SK-N-SH (cell line): ENCODE measurements around the gene PTCHD4. TPM values are rescaled to one million over a fixed set of nuclear protein-coding genes. Genes with fewer than 3 reads are reported as not detected.
A peak's percentile ranks its signal among the peaks of the same experiment; 100 is the strongest.

Experiments used
- CTCF ChIA-PET: fragments of 300-600, 350-600 bp; formaldehyde crosslinking; extraction: SDS; loops from one replicate; lab custom pipeline; 2021; lab: Yijun Ruan, JAX
- POLR2A ChIA-PET: fragments of 350-600 bp; sonication (Branson Sonifier 250); formaldehyde crosslinking; extraction: SDS; loops from one replicate; lab custom pipeline; 2020; ENCODE audit warnings: antibody characterized with exemption, inconsistent platforms; lab: Yijun Ruan, JAX
- DNase-seq: peaks from one replicate; pipeline ENCODE4 v3.0.0; 2012
- H2AFZ ChIP-seq: fragments of 200-600 bp; sonication (generic); 2 replicates; pipeline ENCODE4 v1.8.1; 2016; ENCODE audit warnings: antibody characterized with exemption, mild to moderate bottlenecking, low read depth
- H3F3A ChIP-seq: fragments of 200-600 bp; sonication (generic); replicated peaks from 2 replicates; pipeline ENCODE3; 2016; ENCODE audit warnings: antibody characterized with exemption, mild to moderate bottlenecking; ENCODE audit not compliant: insufficient read depth
- H3K27ac ChIP-seq, 2 experiments: fragments of 200-500 bp in 1 of 2; fragments of 200-600 bp in 1 of 2; sonication (Bioruptor generic) in 1 of 2; sonication (generic), shearing (Covaris generic) in 1 of 2; 2 replicates each; pipeline versions ENCODE4 v1.5.1 to v1.6.1; 2014 to 2016; ENCODE audit warnings: low read depth in 2 of 2, inconsistent platforms in 1 of 2, low read length in 1 of 2, mild to moderate bottlenecking in 1 of 2, mixed read lengths in 1 of 2
- H3K27me3 ChIP-seq: fragments of 200-600 bp; sonication (generic), shearing (Covaris generic); 2 replicates; pipeline ENCODE4 v1.6.1; 2016; ENCODE audit warnings: mixed run types; ENCODE audit not compliant: insufficient read depth
- H3K36me3 ChIP-seq, 2 experiments: fragments of 200-500 bp in 1 of 2; fragments of 200-600 bp in 1 of 2; sonication (Bioruptor generic) in 1 of 2; sonication (generic) in 1 of 2; replicated peaks in 1 of 2; 2 replicates each; pipeline versions ENCODE3 to v1.5.1; 2014 to 2016; ENCODE audit warnings: low read length in 1 of 2, mild to moderate bottlenecking in 1 of 2; ENCODE audit not compliant: insufficient read depth in 2 of 2, control insufficient read depth in 1 of 2
- H3K4me1 ChIP-seq, 2 experiments: fragments of 200-500 bp in 1 of 2; fragments of 200-600 bp in 1 of 2; sonication (Bioruptor generic) in 1 of 2; sonication (generic), shearing (Covaris generic) in 1 of 2; 2 replicates each; pipeline versions ENCODE4 v1.5.1 to v1.6.1; 2014 to 2016; ENCODE audit warnings: low read depth in 1 of 2, low read length in 1 of 2, mixed run types in 1 of 2; ENCODE audit not compliant: insufficient read depth in 2 of 2, control insufficient read depth in 1 of 2
- H3K4me2 ChIP-seq: fragments of 200-600 bp; sonication (generic), shearing (Covaris generic); 2 replicates; pipeline ENCODE4 v1.6.1; 2017; ENCODE audit warnings: mixed run types
- H3K4me3 ChIP-seq, 2 experiments: fragments of 200-500 bp in 1 of 2; fragments of 200-600 bp in 1 of 2; sonication (Bioruptor generic) in 1 of 2; sonication (generic), shearing (Covaris generic) in 1 of 2; 2 replicates each; pipeline versions ENCODE4 v1.5.1 to v1.8.1; 2014 to 2016; ENCODE audit warnings: low read depth in 2 of 2, inconsistent platforms in 1 of 2, low read length in 1 of 2, mild to moderate bottlenecking in 1 of 2, mixed read lengths in 1 of 2, moderate library complexity in 1 of 2
- H3K79me2 ChIP-seq: fragments of 200-600 bp; sonication (generic); 2 replicates; pipeline ENCODE4 v1.8.1; 2017; ENCODE audit warnings: mild to moderate bottlenecking; ENCODE audit not compliant: insufficient read depth
- H3K9ac ChIP-seq: fragments of 200-600 bp; sonication (generic); 2 replicates; pipeline ENCODE4 v1.6.1; 2017; ENCODE audit warnings: mixed run types
- H3K9me2 ChIP-seq: fragments of 200-600 bp; sonication (generic); 2 replicates; pipeline ENCODE4 v1.6.1; 2017; ENCODE audit warnings: mixed run types
- H3K9me3 ChIP-seq: fragments of 200-600 bp; sonication (generic); 2 replicates; pipeline ENCODE4 v1.6.1; 2017; ENCODE audit warnings: mixed run types, mild to moderate bottlenecking, moderate library complexity
- H4K20me1 ChIP-seq: fragments of 200-600 bp; sonication (generic); 2 replicates; pipeline ENCODE4 v1.6.1; 2017; ENCODE audit warnings: mild to moderate bottlenecking, mixed run types; ENCODE audit not compliant: insufficient read depth
- FOSL2 ChIP-seq: IDR thresholded peaks from 2 replicates; pipeline ENCODE4 v1.4.0; 2012; ENCODE audit warnings: low read depth, mild to moderate bottlenecking, moderate library complexity, borderline replicate concordance
- FOXJ3 ChIP-seq: sonication (generic); formaldehyde crosslinking; IDR thresholded peaks from 2 replicates; pipeline ENCODE4 v1.5.1; 2020; ENCODE audit warnings: mild to moderate bottlenecking, missing genetic modification reagents
- JUND ChIP-seq: IDR thresholded peaks from 2 replicates; pipeline ENCODE4 v1.4.0; 2012
- PBX3 ChIP-seq: IDR thresholded peaks from 2 replicates; pipeline ENCODE4; 2012
- RFX5 ChIP-seq: IDR thresholded peaks from 2 replicates; pipeline ENCODE4 v1.6.1; 2012; ENCODE audit warnings: mild to moderate bottlenecking, improper control_type of control experiment, low read length
- TAF1 ChIP-seq: IDR thresholded peaks from 2 replicates; pipeline ENCODE4 v1.6.1; 2012; ENCODE audit warnings: low read depth, mild to moderate bottlenecking, low read length, moderate library complexity, borderline replicate concordance
- YY1 ChIP-seq: IDR thresholded peaks from 2 replicates; pipeline ENCODE4 v1.4.0; 2012; ENCODE audit warnings: low read depth, mild to moderate bottlenecking
- WGBS: methylation state at CpG from one replicate; pipeline ENCODE4 v1.1.6; 2017; ENCODE audit warnings: low lambda C conversion rate; 5-methylcytosine and 5-hydroxymethylcytosine counted together
- polyA plus RNA-seq, 3 experiments: library from polyadenylated mRNA; depleted of rRNA; stranded (reverse); fragments of >200 nt; gene quantifications; 2 replicates each; pipeline ENCODE4 v1.2.3, GENCODE V29; 2012

The PTCHD4 gene
- polyA plus RNA-seq, 1 of the 3 experiments (the other 2 are of a cell fraction): 4.0 TPM

- no peak for TF ChIP-seq YY1
- no peak for TF ChIP-seq RFX5
- TF ChIP-seq FOSL2: peak; percentile 53; the same call in 1 of the 2 replicates
- TF ChIP-seq FOXJ3 (CRISPR knock-in tag): no peak
- no peak for TF ChIP-seq TAF1
- no peak for TF ChIP-seq PBX3
- peak; percentile 41; the same call in 1 of the 2 replicates for TF ChIP-seq JUND
- Histone ChIP-seq H3K4me1 (no peaks in the 10 kb centered on the region), H3F3A (no peaks in the 10 kb centered on the region), H3K79me2 (no peaks in the 10 kb centered on the region), H3K4me3 (no peak overlapping the region), H3K9me2 (no peaks in the 10 kb centered on the region), H3K9me3 (no peaks in the 10 kb centered on the region), H3K4me2 (no peak overlapping the region), H3K9ac (no peak overlapping the region), H2AFZ (no peak overlapping the region), H3K27ac (no peak overlapping the region), H4K20me1 (no peaks in the 10 kb centered on the region), H3K36me3 (peaks cover 0 to 5% of the 10 kb centered on the region in 2 experiments), H3K27me3 (no peaks in the 10 kb centered on the region)
- 5% methylated on average over 3 of the region's 3 CpGs for whole genome bisulfite sequencing
- no peak for DNase-seq
- ChIA-PET POLR2A (no interaction called here), CTCF (no interaction called here)
These were observed 49.6 kb downstream of the PTCHD4 start for GRCh38 chr6:48061265-48061990.
